ENCODE data around the gene L3MBTL4. TPM values are rescaled to one million over a fixed set of nuclear protein-coding genes. Genes with fewer than 3 reads are reported as not detected.
A peak's percentile ranks its signal among the peaks of the same experiment; 100 is the strongest.

L3MBTL4 gene
- total and polyA plus RNA-seq, 10 of the 15 experiments (the other 5 are each of a cell fraction or from before 2014, with no cell fraction given), result 1.3 to 8.7 (median 3.8) TPM

- TF ChIP-seq POLR2AphosphoS5 (IDR thresholded peaks at IDR 0.05; ENCODE audit: low read length) (0 out of 2 replicates have a peak, but pooled peaks have one; percentile 42), CEBPB (IDR thresholded peaks at IDR 0.05; ENCODE audit: borderline replicate concordance in 1 of 2, low read depth in 2 of 2, low read length in 2 of 2) (no peak), SIN3A (IDR thresholded peaks at IDR 0.05; ENCODE audit: low read depth, low read length) (no peak), CREB1 (IDR thresholded peaks at IDR 0.05; ENCODE audit: low read depth) (no peak), SMARCA5 (IDR thresholded peaks at IDR 0.05) (peak; percentile 72), NRF1 (conservative IDR thresholded peaks at IDR 0.05; ENCODE audit: low read depth, low read length) (0 out of 2 replicates have a peak, but pooled peaks have one; percentile 30), ZNF217 (IDR thresholded peaks at IDR 0.05) (peak; percentile 68), GATAD2B (conservative IDR thresholded peaks at IDR 0.05; ENCODE audit: low read depth) (peak; percentile 99), EGR1 (IDR thresholded peaks at IDR 0.05; ENCODE audit: borderline replicate concordance in 1 of 2, low read depth in 2 of 2, low read length in 2 of 2) (no peak), HDGF (IDR thresholded peaks at IDR 0.05) (0 out of 2 replicates have a peak, but pooled peaks have one; percentile 32), NFYA (IDR thresholded peaks at IDR 0.05; ENCODE audit: borderline replicate concordance, low read depth, low read length) (no peak), ZNF274 (IDR thresholded peaks at IDR 0.05; ENCODE audit: insufficient read depth, insufficient read length) (no peak), MLLT1 (IDR thresholded peaks at IDR 0.05) (0 out of 2 replicates have a peak, but pooled peaks have one; percentile 30), POLR2A (IDR thresholded peaks at IDR 0.05; ENCODE audit: low read depth, low read length) (0 out of 2 replicates have a peak, but pooled peaks have one; percentile 2), MEF2B (IDR thresholded peaks at IDR 0.05; ENCODE audit: partially characterized antibody, poor library complexity, severe bottlenecking) (no peak), HDAC2 (IDR thresholded peaks at IDR 0.05) (no peak), YBX1 (IDR thresholded peaks at IDR 0.05) (no peak), CBX5 (IDR thresholded peaks at IDR 0.05; ENCODE audit: low read depth) (no peak), ZNF24 (IDR thresholded peaks at IDR 0.05) (0 out of 2 replicates have a peak, but pooled peaks have one; percentile 0), IKZF2 (IDR thresholded peaks at IDR 0.05) (peak; percentile 50 to 56), NR2F1 (conservative IDR thresholded peaks at IDR 0.05) (peak; percentile 28; the same call in 1 of the 2 replicates), BACH1 (IDR thresholded peaks at IDR 0.05; ENCODE audit: borderline replicate concordance) (peak; percentile 99), REST (IDR thresholded peaks at IDR 0.05; ENCODE audit: low read depth, low read length) (no peak), IKZF1 (conservative IDR thresholded peaks at IDR 0.05) (peak; percentile 84), MXI1 (IDR thresholded peaks at IDR 0.05; ENCODE audit: low read depth, low read length) (no peak), ZNF384 (IDR thresholded peaks at IDR 0.05; ENCODE audit: borderline replicate concordance, low read depth, low read length) (no peak), FOXK2 (IDR thresholded peaks at IDR 0.05) (no peak)
Measured at GRCh38 chr18:6414723-6415417, at the start of gene L3MBTL4 (continued).
